Activated CD8-positive, alpha-beta memory T cell treated with anti-CD3 and anti-CD28 coated beads, Interleukin-2, amount 10 ng/mL, durations not matched to agents 7 days and 5 days (primary cell): ENCODE measurements around the gene RICTOR. TPM values are rescaled to one million over a fixed set of nuclear protein-coding genes. Genes with fewer than 3 reads are reported as not detected.

ENCODE experiments used
- ATAC-seq: fragments of 150-1000 bp; cut with Tn5 transposase; one replicate; pipeline ENCODE4 v1.10.0; 2021; ENCODE audit warnings: moderate library complexity
- CTCF ChIA-PET: fragments of 350-600 bp; sonication (Branson Sonifier 250); formaldehyde crosslinking; loops from one replicate; lab custom pipeline; 2021; ENCODE audit warnings: antibody characterized with exemption; lab: Charles Lee
- DNase-seq: peaks from one replicate; pipeline ENCODE4 v3.0.0-alpha.2; 2020
- H3K27ac Mint-ChIP-seq: one replicate; pipeline ENCODE4 v1.8.0; 2021; ENCODE audit warnings: mild to moderate bottlenecking, mixed read lengths
- H3K27me3 Mint-ChIP-seq: one replicate; pipeline ENCODE4 v1.8.0; 2021; ENCODE audit warnings: mixed read lengths
- H3K36me3 Mint-ChIP-seq: one replicate; pipeline ENCODE4 v1.8.0; 2021; ENCODE audit warnings: mild to moderate bottlenecking, mixed read lengths
- H3K4me1 Mint-ChIP-seq: one replicate; pipeline ENCODE4 v1.8.0; 2021; ENCODE audit warnings: mixed read lengths
- H3K4me3 Mint-ChIP-seq: one replicate; pipeline ENCODE4 v1.8.0; 2021; ENCODE audit warnings: mild to moderate bottlenecking, moderate library complexity, mixed read lengths
- H3K9me3 Mint-ChIP-seq: one replicate; pipeline ENCODE4 v1.8.0; 2022; ENCODE audit warnings: low read depth, mixed read lengths
- total RNA-seq, 2 experiments: library from RNA; stranded (reverse); gene quantifications; one replicate each; pipeline ENCODE4 v1.2.3, GENCODE V29; 2021

Gene RICTOR
- total RNA-seq, 2 experiments from 2014 or later, result 40.2 to 50.5 TPM

GRCh38 chr5:38891563-38891962 lies 182.6 kb downstream of the RICTOR start:
- H3K27me3 Mint-ChIP-seq, result peaks cover 38% of the 10 kb centered on the region
- ATAC-seq (no peak), DNase-seq (no peak)
- H3K27ac Mint-ChIP-seq, result no peak overlapping the region
- no peaks in the 10 kb centered on the region for H3K4me1 Mint-ChIP-seq
- CTCF ChIA-PET, result no interaction called here
- H3K9me3 Mint-ChIP-seq, result no peaks in the 10 kb centered on the region
- H3K4me3 Mint-ChIP-seq, result no peak overlapping the region
- no peaks in the 10 kb centered on the region for H3K36me3 Mint-ChIP-seq

GRCh38 chr5:38889424-38889823 lies 184.8 kb downstream of the RICTOR start:
- CTCF ChIA-PET, result no interaction called here
- DNase-seq, result no peak
- H3K36me3 Mint-ChIP-seq, result no peaks in the 10 kb centered on the region

GRCh38 chr5:38888041-38888440 lies 186.2 kb downstream of the RICTOR start:
- H3K27me3 Mint-ChIP-seq, result peaks cover 31% of the 10 kb centered on the region
- no peaks in the 10 kb centered on the region for H3K36me3 Mint-ChIP-seq
- H3K4me3 Mint-ChIP-seq, result no peak overlapping the region
- no peak overlapping the region for H3K27ac Mint-ChIP-seq
- ATAC-seq (no peak), DNase-seq (no peak)
- no peaks in the 10 kb centered on the region for H3K9me3 Mint-ChIP-seq
- no peaks in the 10 kb centered on the region for H3K4me1 Mint-ChIP-seq
- CTCF ChIA-PET, result no interaction called here

More at GRCh38 chr5:38889424-38889823, 184.8 kb downstream of the RICTOR start:
- no peak overlapping the region for H3K4me3 Mint-ChIP-seq
- H3K27me3 Mint-ChIP-seq, result peaks cover 34% of the 10 kb centered on the region
- no peak for ATAC-seq
- H3K4me1 Mint-ChIP-seq, result no peaks in the 10 kb centered on the region
- no peak overlapping the region for H3K27ac Mint-ChIP-seq
- no peaks in the 10 kb centered on the region for H3K9me3 Mint-ChIP-seq

Other genes with a start within 250 kb of the RICTOR start
- gene OSMR, start 228.4 kb downstream of the RICTOR start, total RNA-seq, result not detected
- 100 to 1,000 TPM; 198 to 270 TPM for gene FYB1, start 145.2 kb upstream of the RICTOR start, total RNA-seq